ENCODE results near the gene AGBL3.
"Not testable (repeated sequence)": the region's sequence is repeated elsewhere in the genome, so short reads cannot be mapped to it uniquely, and the experiment has no call there.

- TF ChIP-seq, protein P1, sequence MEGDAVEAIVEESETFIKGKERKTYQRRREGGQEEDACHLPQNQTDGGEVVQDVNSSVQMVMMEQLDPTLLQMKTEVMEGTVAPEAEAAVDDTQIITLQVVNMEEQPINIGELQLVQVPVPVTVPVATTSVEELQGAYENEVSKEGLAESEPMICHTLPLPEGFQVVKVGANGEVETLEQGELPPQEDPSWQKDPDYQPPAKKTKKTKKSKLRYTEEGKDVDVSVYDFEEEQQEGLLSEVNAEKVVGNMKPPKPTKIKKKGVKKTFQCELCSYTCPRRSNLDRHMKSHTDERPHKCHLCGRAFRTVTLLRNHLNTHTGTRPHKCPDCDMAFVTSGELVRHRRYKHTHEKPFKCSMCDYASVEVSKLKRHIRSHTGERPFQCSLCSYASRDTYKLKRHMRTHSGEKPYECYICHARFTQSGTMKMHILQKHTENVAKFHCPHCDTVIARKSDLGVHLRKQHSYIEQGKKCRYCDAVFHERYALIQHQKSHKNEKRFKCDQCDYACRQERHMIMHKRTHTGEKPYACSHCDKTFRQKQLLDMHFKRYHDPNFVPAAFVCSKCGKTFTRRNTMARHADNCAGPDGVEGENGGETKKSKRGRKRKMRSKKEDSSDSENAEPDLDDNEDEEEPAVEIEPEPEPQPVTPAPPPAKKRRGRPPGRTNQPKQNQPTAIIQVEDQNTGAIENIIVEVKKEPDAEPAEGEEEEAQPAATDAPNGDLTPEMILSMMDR (IDR thresholded peaks at IDR 0.05; ENCODE audit: low read depth, low read length): not testable (repeated sequence)
- TF ChIP-seq MYC (IDR thresholded peaks at IDR 0.05; ENCODE audit: low read depth, low read length): not testable (repeated sequence)
Observed at GRCh38 chr7:135173916-135174315, 187.6 kb downstream of the AGBL3 start.

All from NB4 (cell line).